A549 (cell line): ENCODE measurements around the gene ADARB1. TPM values are rescaled to one million over a fixed set of nuclear protein-coding genes. Genes with fewer than 3 reads are reported as not detected.
"Not testable (repeated sequence)": the region's sequence is repeated elsewhere in the genome, so short reads cannot be mapped to it uniquely, and the experiment has no call there.

Experiments
- ATAC-seq, 2 experiments: fragments of 200-7000 bp in 1 of 2; fragments of >200 bp in 1 of 2; cut with Nextera tagmentation in 1 of 2; cut with Tn5 transposase in 1 of 2; 3 replicates each; pipeline versions ENCODE4 v1.8.0 to v1.9.1; 2018 to 2020; ENCODE audit warnings: mild to moderate bottlenecking in 1 of 2, moderate library complexity in 1 of 2
- CTCF ChIA-PET: fragments of 300-600 bp; sonication (Branson Sonifier 250); formaldehyde crosslinking; extraction: SDS; loops from one replicate; lab custom pipeline; 2021; ENCODE audit warnings: antibody characterized with exemption, inconsistent platforms; lab: Yijun Ruan, JAX
- POLR2A ChIA-PET: fragments of 350-600 bp; formaldehyde crosslinking; extraction: SDS; loops from one replicate; lab custom pipeline; 2021; ENCODE audit warnings: antibody characterized with exemption, inconsistent platforms; lab: Yijun Ruan, JAX
- DNase-seq, 2 experiments: peaks; one replicate each; pipeline versions ENCODE4 v3.0.0 to v3.0.0-alpha.2; 2011 to 2016; ENCODE audit warnings: low read depth in 1 of 2, low spot score in 1 of 2
- FAIRE-seq: peaks from 2 replicates; lab custom pipeline; 2011; peaks lifted over from hg19 to GRCh38; lab: Jason Lieb, UNC
- H3K27ac ChIP-seq, 2 experiments: fragments of >200 bp; sonication (Bioruptor Twin); formaldehyde crosslinking; 3 replicates each; pipeline ENCODE4 v1.5.1; 2016 to 2017
- H3K4me1 ChIP-seq: fragments of >200 bp; sonication (Bioruptor Twin); formaldehyde crosslinking; 3 replicates; pipeline ENCODE4 v1.6.1; 2016
- H3K4me2 ChIP-seq: fragments of >200 bp; sonication (Bioruptor Twin); formaldehyde crosslinking; 3 replicates; pipeline ENCODE4 v1.6.1; 2016
- H3K4me3 ChIP-seq: fragments of >200 bp; sonication (Bioruptor Twin); formaldehyde crosslinking; 3 replicates; pipeline ENCODE4 v1.5.1; 2016
- H3K9me3 ChIP-seq: fragments of >200 bp; sonication (Bioruptor Twin); formaldehyde crosslinking; 3 replicates; pipeline ENCODE4 v1.6.1; 2016
- CBX2 ChIP-seq: fragments of 200-600 bp; sonication (generic); IDR thresholded peaks from 2 replicates; pipeline ENCODE4 v1.6.1; 2016; ENCODE audit warnings: low read depth, mild to moderate bottlenecking, borderline replicate concordance
- CHD4 ChIP-seq: fragments of 200-600 bp; sonication (generic); IDR thresholded peaks from 2 replicates; pipeline ENCODE4 v1.6.1; 2016; ENCODE audit warnings: antibody characterized with exemption, mild to moderate bottlenecking, borderline replicate concordance
- CTCF ChIP-seq: fragments of >200 bp; sonication (Bioruptor Twin); formaldehyde crosslinking; IDR thresholded peaks from 3 replicates; pipeline ENCODE4 v1.5.1; 2016
- EHF ChIP-seq: fragments of 250-450 bp; sonication (Bioruptor Pico); IDR thresholded peaks from 2 replicates; pipeline ENCODE4 v1.5.0; 2020; ENCODE audit warnings: mild to moderate bottlenecking
- EHMT2 ChIP-seq: fragments of 200-600 bp; sonication (generic); IDR thresholded peaks from 2 replicates; pipeline ENCODE4 v1.6.1; 2016; ENCODE audit warnings: antibody characterized with exemption, low read depth, mild to moderate bottlenecking, moderate library complexity
- HES2 ChIP-seq: fragments of >200 bp; sonication (Bioruptor Twin); formaldehyde crosslinking; IDR thresholded peaks from 2 replicates; pipeline ENCODE4 v1.6.1; 2016
- HOXB13 ChIP-seq: fragments of 250-450 bp; sonication (Bioruptor Pico); IDR thresholded peaks from 2 replicates; pipeline ENCODE4 v1.5.0; 2020; ENCODE audit warnings: low read depth, mild to moderate bottlenecking, moderate library complexity
- KDM5A ChIP-seq: fragments of 200-600 bp; sonication (generic); IDR thresholded peaks from 2 replicates; pipeline ENCODE4 v1.6.1; 2016; ENCODE audit warnings: antibody characterized with exemption, mild to moderate bottlenecking
- MAFK ChIP-seq: fragments of 450-650 bp; IDR thresholded peaks from 2 replicates; pipeline ENCODE4 v1.6.1; 2014; ENCODE audit not compliant: partially characterized antibody
- RAD21 ChIP-seq, 2 experiments: fragments of >200 bp in 1 of 2; sonication (Bioruptor Twin) in 1 of 2; formaldehyde crosslinking in 1 of 2; IDR thresholded peaks in 1 of 2; conservative IDR thresholded peaks in 1 of 2; 2 replicates in 1 of 2; 3 replicates in 1 of 2; pipeline ENCODE4 v1.6.1; 2012 to 2018; ENCODE audit warnings: inconsistent platforms in 1 of 2
- SMC3 ChIP-seq: fragments of >200 bp; sonication (Bioruptor Twin); formaldehyde crosslinking; IDR thresholded peaks from 3 replicates; pipeline ENCODE4 v1.6.1; 2018; ENCODE audit warnings: inconsistent platforms
- TP53 ChIP-seq: fragments of 250-450 bp; sonication (Bioruptor Pico); IDR thresholded peaks from 2 replicates; pipeline ENCODE4 v1.5.0; 2021; ENCODE audit warnings: mild to moderate bottlenecking, moderate library complexity
- ZC3H11A ChIP-seq: fragments of 450-650 bp; IDR thresholded peaks from 2 replicates; pipeline ENCODE4 v1.6.1; 2014; ENCODE audit warnings: antibody characterized with exemption, mild to moderate bottlenecking
- ZFP36 ChIP-seq: fragments of 450-650 bp; IDR thresholded peaks from 2 replicates; pipeline ENCODE4 v1.6.1; 2014; ENCODE audit warnings: borderline replicate concordance; ENCODE audit not compliant: partially characterized antibody
- WGBS: methylation state at CpG from one replicate; pipeline ENCODE4 v1.1.6; 2017; ENCODE audit errors: missing lambda C conversion rate; 5-methylcytosine and 5-hydroxymethylcytosine counted together
- polyA plus RNA-seq, 4 experiments: library from polyadenylated mRNA; depleted of rRNA in 3 of 4; stranded (reverse); fragments of >200 nt; fragmentation: RNase III in 1 of 4; extraction: RNeasy Plus Mini Kit Qiagen cat#74134 plus additional on column Dnase treatment in 1 of 4; gene quantifications; 2 replicates in 3 of 4; 3 replicates in 1 of 4; pipeline ENCODE4 v1.2.3, GENCODE V29; 2011 to 2017
- TF ChIP-seq, protein P1 (sequence below): IDR thresholded peaks from 2 replicates; pipeline ENCODE4 v1.6.1; 2012

ADARB1 gene
- polyA plus RNA-seq, 2 of the 4 experiments (the other 2 are of a cell fraction): 3.2 to 5.7 TPM

DNA sequence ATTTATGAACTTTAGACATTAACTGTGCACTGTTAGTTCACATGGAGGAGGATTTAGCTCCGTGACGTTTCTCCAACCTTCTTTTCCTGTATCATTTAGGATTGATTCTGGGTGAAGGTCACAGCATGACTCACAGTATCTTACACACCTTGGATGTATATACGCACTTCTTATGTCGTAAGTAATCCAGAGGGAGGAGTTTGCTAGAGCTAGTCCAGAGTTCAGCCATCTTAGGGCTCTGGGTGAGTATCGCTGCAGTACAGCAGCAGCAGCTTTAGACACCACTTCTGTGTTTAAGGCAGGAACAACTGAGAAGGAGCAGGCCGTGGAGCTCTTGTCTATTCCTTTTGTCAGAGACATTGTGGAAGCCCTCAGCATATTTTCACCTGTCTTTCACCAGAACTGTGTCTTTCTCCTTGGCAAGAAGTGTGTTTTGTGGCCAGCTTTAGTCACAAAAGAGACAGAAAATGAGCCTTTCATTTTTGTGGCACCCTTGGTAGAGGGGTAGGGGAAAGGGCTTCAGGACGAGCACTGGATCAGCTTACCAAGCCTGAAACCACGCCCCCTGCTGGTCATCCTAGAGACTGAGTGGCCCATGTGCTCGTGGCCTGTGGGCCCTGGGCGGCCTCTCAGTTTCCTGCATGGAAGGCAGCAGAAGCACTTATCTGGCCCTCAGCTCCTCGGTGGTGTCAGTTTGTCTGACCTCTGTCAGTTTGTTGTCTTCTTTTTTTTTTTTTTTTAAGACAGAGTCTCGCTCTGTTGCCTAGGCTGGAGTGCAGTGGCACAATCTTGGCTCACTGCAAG lies 64.0 kb downstream of the ADARB1 start:
- H3K27ac ChIP-seq: no peak overlapping the region

DNA sequence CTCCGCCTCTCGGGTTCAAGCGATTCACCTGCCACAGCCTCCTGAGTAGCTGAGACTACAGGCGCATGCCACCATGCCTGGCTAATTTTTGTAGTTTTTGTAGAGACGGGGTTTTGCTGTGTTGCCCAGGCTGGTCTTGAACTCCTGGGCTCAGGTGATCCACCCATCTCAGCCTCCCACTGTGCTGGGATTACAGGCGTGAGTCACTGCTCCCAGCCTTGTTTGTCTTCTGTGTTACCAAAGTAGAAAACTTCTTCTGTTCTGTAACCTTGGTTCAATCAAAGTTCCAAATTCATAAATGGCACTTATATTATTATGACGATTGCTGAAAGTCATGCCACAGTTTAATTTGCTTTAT lies 64.6 kb downstream of the ADARB1 start:
- CTCF ChIA-PET: interaction anchor here (0.6 to 9.8 kb wide), 32 partner anchors 9 to 795 kb away, joined by 3 to 224 read pairs (median 5); no protein-coding TSS in a partner anchor
- WGBS: 89% methylated on average over 7 of the region's 7 CpGs
- FAIRE-seq, H3K4me3 ChIP-seq, H3K4me2 ChIP-seq, DNase-seq, POLR2A ChIA-PET, H3K9me3 ChIP-seq, H3K27ac ChIP-seq, ATAC-seq: not testable (repeated sequence)
- H3K4me1 ChIP-seq: peaks cover 12% of the 10 kb centered on the region; the same call in 2 of the 3 replicates

More for the DNA sequence above, 64.0 kb downstream of the ADARB1 start:
- POLR2A ChIA-PET: no interaction called here
- Histone ChIP-seq H3K4me1 (peaks cover 12% of the 10 kb centered on the region; the same call in 2 of the 3 replicates), H3K9me3 (no peaks in the 10 kb centered on the region), H3K4me2 (no peak overlapping the region), H3K4me3 (no peak overlapping the region)
- CTCF ChIA-PET: interaction anchor here (0.6 to 9.8 kb wide), 50 partner anchors 9 to 796 kb away, joined by 3 to 224 read pairs (median 4); no protein-coding TSS in a partner anchor
- WGBS: 60% methylated on average over 12 of the region's 12 CpGs
- FAIRE-seq (no peak), DNase-seq (peak; percentile 28 to 72), ATAC-seq (peak; percentile 52 to 60; a peak in 3 of 6 replicates)
- TF ChIP-seq CHD4 (no peak), CTCF (peak; percentile 44), HES2 (no peak)
- TF ChIP-seq, protein P1, sequence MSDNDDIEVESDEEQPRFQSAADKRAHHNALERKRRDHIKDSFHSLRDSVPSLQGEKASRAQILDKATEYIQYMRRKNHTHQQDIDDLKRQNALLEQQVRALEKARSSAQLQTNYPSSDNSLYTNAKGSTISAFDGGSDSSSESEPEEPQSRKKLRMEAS: peak; percentile 54; the same call in 1 of the 2 replicates

- Histone ChIP-seq H3K4me2 (no peak overlapping the region), H3K9me3 (no peaks in the 10 kb centered on the region), H3K27ac (no peak overlapping the region), H3K4me1 (peaks cover 12% of the 10 kb centered on the region; the same call in 2 of the 3 replicates), H3K4me3 (no peak overlapping the region)
- CTCF ChIA-PET: interaction anchor here (0.7 to 9.8 kb wide), 40 partner anchors 10 to 767 kb away, joined by 3 to 224 read pairs (median 4); no protein-coding TSS in a partner anchor
- DNase-seq: no peak
- ATAC-seq: no peak
- POLR2A ChIA-PET: no interaction called here
- FAIRE-seq: no peak
- WGBS: 96% methylated on average over 13 of the region's 13 CpGs
- TF ChIP-seq HOXB13 (CRISPR knock-in tag) (no peak), EHMT2 (no peak), CBX2 (no peak), SMC3 (no peak), MAFK (no peak), KDM5A (no peak), ZFP36 (no peak), EHF (CRISPR knock-in tag) (no peak)
- TF ChIP-seq, protein P1: no peak
Measured at GRCh38 chr21:45139473-45139872, 65.1 kb downstream of the ADARB1 start.

DNA sequence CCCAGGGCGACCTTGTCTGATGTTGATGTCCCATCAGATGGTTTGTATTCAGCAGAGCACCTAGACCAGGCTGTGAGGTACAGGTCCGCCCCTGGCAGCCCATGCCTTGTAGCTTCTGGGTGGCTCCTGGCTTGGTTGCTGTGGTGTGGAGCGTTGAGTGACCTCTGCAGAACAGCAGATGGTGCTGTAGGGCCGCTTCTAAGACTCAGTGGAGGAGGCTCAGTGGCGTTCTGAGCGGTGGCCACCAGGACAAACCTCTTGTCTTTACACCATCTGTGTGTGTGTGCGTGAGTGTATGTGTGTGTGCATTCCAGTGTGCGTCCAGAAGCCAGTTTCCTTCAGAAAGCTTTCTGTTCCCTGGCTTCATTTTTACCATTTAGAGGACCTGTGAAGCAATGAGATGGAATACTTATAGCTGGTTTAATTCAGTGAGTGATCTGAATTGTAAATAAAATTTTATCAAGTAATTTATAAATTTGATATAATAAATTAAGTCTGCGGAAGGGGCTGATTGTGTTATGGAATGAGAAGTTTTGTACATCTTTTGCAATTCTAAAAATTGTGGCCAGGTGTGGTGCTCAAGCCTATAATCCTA lies 66.1 kb downstream of the ADARB1 start:
- TF ChIP-seq SMC3 (peak; percentile 68), TP53 (no peak), RAD21 (conservative IDR thresholded peaks at IDR 0.05 in 1 of 2, IDR thresholded peaks at IDR 0.05 in 1 of 2) (peak; percentile 83 to 86), ZC3H11A (no peak), CTCF (peak; percentile 66)
- ATAC-seq (peak; percentile 97), FAIRE-seq (no peak), DNase-seq (peak; percentile 79 to 89)
- Histone ChIP-seq H3K4me2 (0 out of 3 replicates have a peak overlapping the region, but pooled peaks have one; percentile 38), H3K27ac (no peak overlapping the region), H3K4me1 (peaks cover 12% of the 10 kb centered on the region; the same call in 2 of the 3 replicates), H3K9me3 (no peaks in the 10 kb centered on the region), H3K4me3 (no peak overlapping the region)
- ChIA-PET POLR2A (no interaction called here), CTCF (interaction anchor here (0.6 to 9.8 kb wide), 83 partner anchors 9 to 693 kb away, joined by 3 to 224 read pairs (median 4); partner anchors contain the start of gene SLX9)
- WGBS: 11% methylated on average over 7 of the region's 9 CpGs

DNA sequence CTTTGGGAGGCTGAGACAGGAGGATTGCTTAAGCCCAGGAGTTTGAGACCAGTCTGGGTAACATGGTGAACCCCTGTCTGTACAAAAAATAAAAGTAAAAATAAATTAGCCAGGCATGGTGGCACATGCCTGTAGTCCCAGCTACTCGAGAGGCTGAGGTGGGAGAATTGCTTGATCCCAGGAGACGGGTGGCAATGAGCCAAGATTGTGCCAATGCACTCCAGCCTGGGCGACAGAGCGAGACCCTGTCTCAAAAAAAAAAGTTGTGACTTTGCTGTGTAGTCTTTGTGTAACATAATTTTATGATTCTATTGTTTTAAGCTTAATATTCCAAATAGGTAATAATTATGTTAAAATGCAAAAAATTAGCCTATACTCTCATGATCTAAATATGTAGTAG lies 66.6 kb downstream of the ADARB1 start:
- H3K4me2 ChIP-seq, DNase-seq, H3K4me3 ChIP-seq, H3K27ac ChIP-seq, POLR2A ChIA-PET, ATAC-seq, FAIRE-seq, H3K9me3 ChIP-seq: not testable (repeated sequence)
- peaks cover 12% of the 10 kb centered on the region; the same call in 2 of the 3 replicates for H3K4me1 ChIP-seq
- WGBS: 79% methylated on average over 4 of the region's 4 CpGs
- CTCF ChIA-PET: interaction anchor here (0.6 to 9.8 kb wide), 54 partner anchors 9 to 680 kb away, joined by 3 to 224 read pairs (median 4); partner anchors contain the start of gene SLX9
